HG02840 (cell line): ENCODE results near the gene URM1.
"Not testable (repeated sequence)": the region's sequence is repeated elsewhere in the genome, so short reads cannot be mapped to it uniquely, and the experiment has no call there.

ENCODE experiments used
- ATAC-seq: cut with Tn5 transposase; IDR thresholded peaks from one replicate; pipeline ENCODE4 v1.9.1; 2021; ENCODE audit warnings: mild to moderate bottlenecking, moderate library complexity, moderate number of reproducible peaks; ENCODE audit not compliant: unreplicated experiment, low FRiP score

Gene URM1

DNA sequence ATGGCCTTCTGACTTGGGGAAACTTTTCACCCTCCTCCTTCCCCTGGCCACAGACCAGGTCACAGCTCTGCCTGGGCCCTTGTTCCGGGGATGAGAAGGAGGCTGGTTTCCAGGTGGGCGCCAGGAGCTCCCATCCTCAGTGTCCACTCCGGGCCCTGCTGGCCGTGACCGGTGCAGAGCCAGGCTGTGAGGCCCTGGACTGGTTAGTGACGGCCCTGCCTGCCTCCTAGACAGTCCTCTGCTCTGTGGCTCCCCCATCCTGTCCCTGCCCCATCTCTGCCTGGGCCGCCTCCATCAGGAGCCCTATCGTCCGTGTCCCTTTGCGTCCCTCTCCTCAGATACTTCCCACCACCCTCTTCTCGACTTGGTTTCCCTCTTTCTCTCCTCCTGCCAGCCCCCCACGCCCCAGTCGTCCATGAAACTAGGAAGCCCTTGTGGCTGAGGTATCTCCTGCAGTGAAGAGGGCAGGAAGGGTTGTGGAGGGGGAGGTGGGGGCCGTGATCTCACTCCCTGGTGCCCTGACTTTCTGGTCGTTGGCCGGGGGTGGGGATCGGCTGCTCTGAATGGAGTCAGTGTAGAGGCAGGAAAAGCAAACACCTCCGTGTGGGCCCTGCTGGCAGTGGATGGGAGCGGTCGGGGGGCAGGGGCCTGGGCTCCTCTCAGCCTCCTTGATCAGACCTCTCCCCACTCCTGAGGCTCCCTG lies 34.1 kb downstream of the URM1 start:
- ATAC-seq, result no peak

DNA sequence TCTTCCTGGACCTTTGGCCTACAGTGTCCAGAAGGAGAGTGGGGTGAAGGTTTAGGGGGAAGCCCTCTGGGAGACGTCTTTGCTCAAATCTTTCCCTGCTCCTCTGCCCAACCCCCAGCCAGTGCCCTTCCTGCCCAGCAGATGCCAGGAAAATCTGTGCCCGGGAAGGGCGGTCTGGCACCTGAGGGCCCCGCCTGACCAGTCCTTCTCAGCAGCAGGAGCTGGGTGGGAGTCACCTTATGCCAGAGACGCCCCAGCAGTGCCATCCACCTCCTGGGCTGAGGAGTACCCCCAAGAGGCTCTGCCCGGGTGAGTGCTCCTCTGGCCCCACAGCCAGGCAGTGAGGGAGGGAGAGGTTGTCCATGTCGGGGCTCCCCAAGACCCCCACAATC lies 34.6 kb downstream of the URM1 start:
- no peak for ATAC-seq

DNA sequence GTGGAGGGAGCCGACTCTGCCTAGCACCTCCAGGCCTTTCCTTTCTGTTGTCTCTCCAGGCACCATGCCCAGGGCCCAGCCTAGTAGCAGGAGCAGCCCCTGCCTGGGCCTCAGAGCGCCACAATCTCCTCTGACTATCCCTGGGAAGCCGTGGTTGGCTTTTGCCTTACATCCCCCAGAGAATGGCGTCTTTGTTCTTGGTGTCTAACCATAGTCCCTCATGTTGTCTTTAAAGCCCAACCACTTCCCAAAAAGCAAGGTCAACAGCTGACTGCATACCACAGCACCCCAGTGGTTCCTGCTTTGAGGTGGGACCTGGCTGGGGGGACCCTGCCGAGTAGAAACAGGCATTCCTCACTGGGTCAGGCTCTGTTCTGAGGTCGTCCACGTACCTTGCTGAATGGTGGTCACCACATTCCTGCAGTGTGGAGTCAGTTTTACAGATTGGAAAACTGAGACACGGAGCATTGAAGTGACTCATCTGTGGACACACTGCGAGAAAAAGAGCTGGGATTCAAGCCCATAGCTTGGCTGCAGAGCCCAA lies 35.7 kb downstream of the URM1 start:
- ATAC-seq, result no peak

DNA sequence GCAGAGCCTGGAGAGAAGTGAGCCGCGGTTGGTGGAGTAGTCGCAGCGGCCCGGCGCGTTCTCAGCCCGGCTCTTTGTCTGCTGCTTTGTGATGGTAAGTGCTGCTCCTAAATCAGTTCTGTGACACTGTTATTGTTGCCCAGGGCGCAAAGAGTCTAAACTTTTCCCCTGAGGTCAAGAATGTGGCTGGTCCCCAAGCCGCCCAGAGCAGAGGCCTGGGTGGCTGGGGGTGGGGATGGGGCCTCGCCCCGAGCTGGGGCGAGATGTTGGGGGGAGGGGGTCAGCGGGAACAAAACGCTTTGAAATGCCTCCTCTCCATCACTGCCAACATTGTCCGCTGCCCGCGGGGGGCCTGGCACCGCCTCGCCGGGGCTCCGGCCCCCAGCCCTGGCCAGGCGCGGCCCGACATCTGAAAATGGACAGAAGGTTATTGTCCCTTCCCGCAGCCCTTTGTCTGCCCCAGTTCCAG lies 37.8 kb downstream of the URM1 start:
- ATAC-seq, result no peak

DNA sequence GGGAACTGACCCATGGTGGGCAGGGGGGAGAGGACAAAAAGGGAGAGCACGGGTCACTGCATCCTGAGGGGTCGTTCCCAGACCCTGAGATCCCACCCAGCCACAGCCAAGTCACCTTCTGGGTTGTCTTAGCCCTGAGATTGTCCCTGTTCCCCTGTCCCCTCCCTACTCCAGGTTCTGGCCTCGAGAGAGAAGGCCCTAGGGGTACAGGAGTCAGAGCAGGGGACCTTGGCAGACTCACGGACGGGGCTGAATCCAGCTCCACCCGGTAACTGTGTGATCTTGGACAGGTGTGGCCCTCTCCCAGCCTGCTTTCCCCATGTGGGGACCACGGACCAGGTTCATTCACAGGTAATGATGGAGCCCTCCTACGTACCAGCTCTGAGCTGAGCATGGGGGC lies 38.3 kb downstream of the URM1 start:
- ATAC-seq, result no peak

DNA sequence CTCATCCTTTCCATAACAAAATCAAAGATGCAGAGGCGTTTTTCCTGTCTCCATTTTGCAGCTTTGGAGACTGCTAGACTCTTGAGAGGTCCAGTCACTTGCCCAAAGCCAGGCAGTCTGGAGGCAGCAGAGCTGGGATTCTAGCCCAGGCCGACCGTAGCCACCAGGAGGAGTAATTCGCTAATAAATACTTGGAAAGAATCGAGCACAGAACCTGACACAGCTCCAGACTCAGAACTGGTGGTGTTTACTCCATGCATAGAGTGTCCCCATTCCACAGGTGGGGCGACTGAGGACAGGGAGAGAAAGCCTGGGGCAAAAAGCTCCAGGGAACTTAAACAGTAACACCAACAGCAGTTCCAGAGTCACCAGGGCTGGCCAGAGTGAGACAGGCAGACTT lies 38.8 kb downstream of the URM1 start:
- ATAC-seq, result no peak

DNA sequence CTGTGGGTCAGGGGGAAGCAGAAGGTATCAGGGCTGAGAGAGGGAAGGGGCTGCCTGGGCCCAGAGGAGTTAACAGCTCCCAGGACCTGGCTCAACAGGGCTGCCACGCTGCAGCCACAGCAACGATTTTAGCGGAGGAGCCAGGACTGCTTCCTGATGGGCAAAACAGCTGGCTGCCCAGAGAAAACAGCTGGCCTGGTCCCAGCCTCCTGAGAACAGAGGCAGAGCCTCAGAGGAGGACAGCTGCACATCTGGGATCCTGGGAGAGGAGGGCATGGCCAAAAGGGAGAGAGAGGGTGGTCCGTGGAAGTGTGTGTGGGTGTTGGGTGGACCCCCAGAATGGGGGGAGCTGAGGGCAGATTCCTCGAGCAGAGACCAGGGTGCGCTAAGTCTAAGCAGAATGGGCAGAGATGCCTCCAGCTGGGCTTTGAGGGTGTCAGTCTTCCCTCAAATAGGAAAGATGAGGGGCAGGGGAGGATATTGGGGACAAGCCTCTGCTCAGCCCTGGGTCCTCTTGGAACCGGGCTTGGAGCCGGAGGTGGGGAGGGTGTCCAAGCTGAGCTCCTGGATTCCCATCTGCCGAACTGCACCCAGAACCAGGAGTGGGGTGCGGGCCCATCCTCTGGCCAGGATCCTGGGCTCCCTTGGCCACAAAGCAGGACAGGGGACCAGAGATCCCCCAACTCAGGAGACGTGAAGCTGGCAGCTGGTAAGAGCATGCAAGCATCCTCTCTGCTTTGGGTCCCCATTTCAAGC lies 40.4 kb downstream of the URM1 start:
- no peak for ATAC-seq

DNA sequence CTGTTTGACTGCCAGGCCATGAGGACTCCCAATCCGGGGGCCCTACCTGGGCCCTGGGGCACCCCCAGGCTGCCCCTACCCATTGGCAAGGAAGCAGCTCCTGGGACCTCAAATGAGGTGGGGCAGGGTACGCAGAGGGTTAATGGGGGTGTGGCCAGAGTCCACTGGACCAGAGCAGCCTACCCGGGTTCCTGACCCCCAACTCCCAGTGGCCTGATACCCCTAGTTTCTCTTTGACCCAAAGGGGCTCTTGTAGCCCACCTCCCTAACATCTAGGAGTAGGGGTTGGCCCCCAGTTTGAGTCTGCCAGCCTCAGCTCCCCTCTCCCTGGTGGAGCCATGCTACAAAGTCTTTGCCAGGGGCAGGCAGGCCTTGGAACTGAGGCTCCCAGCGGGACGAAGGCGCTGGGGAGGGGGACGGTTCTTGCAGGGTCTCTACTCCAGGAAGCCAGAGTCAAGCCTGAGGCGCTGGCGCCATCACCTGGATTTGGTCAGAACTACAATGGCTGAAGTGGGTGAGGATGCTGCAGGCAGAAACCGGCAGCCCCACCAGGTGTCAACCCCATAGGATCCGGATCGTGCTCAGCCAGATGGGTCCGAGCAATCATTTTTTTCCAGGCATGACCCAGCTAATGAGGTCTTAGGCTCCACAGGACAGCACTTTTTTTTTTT lies 41.1 kb downstream of the URM1 start:
- ATAC-seq, result no peak

DNA sequence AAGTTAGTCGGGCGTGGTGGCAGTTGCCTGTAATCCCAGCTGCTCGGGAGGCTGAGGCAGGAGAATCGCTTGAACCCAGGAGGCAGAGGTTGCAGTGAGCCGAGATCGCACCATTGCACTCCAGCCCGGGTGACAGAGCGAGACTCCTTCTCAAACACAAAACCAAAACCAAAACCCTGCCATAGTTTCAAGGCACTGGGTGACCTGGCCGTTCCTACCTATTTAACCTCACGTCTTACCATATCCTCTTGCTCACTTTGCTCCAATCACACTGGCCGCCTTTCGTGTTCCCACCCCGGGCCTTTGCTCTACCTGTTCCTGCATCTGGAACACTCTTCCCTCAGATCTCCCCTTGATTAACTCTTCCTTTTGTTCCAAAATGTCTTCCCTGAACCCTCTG lies 42.6 kb downstream of the URM1 start:
- not testable (repeated sequence) for ATAC-seq

DNA sequence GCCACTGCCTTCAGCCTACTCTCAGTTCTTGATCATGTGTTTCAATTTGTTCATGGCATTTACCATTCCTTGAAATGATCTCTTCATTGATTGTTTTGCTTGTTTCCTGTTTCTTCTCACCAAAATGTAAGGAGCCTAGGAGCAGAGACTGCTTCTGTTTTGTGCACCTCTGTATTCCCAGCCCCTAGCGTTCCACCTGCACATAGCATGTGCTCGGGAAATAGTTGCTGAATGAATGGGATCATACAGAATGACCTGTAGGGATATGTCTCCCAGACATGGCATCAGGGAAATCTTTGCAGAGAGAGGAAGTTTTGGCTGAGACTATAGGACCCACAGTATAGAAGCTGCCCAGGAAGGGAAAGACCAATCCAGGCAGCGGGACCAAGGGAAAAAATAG lies 43.3 kb downstream of the URM1 start:
- no peak for ATAC-seq

DNA sequence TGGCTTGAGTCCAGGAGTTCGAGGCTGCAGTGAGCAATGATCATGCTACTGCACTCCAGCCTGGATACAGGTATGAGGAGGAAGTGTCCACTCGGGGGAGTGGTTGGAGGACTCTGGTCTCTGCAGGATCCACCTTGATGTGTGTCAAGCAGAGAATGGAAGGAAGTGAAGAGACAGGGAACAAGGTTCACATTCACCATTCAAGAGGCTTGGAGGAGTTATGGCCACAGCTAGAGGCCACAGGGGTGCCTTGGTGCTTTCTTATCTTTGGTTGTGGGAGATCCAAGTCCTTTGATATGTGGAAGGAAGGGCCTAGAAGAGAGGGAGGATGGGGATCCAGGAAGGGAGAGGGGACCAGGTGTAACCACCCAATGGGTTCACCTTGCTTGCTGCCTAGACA lies 44.1 kb downstream of the URM1 start:
- no peak for ATAC-seq

DNA sequence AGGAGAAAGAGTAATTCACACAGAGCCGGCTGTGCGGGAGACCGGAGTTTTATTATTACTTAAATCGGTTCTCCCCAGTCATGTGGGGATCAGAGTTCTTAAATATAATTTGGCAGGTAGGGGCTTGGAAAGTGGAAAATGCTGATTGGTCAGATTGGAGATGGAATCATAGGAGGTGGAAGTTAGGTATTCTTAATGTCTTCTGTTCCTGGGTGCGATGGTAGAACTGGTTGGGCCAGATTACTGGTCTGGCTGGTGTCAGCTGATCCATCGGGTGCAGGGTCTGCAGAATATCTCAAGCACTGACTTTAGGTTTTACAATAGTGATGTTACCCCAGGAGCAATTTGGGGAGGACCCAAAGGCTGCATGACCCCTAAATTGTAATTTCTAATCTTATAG lies 44.8 kb downstream of the URM1 start:
- no peak for ATAC-seq

DNA sequence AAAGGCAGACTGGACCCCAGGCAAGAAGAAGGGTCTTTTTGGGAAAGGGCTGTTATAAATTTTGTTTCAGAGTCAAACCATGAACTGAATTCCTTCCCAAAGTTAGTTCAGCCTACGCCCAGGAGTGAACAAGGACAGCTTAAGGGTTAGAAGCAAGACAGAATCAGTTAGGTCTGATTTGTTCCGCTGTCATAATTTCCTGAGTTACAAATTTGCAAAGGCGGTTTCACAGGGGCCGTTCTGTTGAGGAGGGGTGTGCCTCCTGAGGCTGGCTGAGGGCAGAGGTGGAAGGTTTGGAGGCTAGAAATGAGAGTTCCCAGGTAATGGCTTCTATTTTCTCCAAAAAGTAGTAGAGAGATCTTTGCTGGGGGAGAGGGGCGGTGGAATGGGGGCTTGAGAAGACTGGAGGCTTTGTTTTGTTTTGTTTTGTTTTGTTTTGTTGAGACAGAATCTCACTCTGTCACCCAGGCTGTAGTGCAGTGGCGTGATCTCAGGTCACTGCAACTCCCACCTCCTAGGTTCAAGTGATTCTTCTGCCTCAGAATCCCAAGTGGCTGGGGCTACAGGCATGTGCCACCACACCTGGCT lies 45.4 kb downstream of the URM1 start:
- no peak for ATAC-seq

DNA sequence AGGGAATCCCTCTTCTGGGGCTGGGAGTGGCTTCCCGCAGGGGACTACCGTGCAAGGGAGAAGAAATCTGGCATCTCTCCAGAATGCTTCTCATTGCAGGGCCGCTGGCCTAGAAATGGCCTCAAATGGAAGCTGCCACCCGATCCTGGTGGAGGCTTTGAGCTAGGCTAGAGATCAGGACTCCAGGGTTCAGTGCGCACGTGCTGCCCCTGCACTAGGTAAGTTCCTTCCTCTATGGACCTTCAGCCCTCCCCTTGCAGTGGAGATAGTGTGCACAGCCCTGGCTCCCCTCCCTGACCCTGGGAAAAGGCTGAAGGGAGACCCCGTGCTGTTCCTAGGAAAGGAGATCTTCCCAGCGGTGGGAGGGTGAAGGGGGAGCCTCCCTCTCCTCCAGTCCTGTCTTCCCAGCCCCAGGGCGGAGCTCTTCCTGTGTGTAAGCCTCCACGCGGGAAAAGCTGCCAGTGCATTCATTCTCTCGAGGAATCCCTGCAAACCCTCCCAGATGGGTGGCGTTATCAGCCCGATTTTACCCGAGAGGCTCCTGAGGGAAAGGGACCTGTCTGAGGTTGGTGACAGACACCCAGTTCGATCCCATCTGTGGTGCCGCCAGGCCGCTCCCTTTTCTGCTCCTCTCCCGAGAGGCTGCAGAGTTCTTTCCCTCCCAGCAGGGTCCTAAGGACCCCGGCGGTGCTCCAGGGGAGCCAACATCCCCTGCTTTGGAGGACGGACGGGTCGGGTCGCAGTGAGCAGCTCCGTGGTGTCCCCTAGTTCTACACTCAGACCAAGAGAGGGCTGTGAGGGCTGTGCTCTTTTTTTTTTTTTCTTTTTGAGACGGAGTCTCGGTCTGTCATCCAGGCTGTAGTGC lies 48.1 kb downstream of the URM1 start:
- no peak for ATAC-seq

DNA sequence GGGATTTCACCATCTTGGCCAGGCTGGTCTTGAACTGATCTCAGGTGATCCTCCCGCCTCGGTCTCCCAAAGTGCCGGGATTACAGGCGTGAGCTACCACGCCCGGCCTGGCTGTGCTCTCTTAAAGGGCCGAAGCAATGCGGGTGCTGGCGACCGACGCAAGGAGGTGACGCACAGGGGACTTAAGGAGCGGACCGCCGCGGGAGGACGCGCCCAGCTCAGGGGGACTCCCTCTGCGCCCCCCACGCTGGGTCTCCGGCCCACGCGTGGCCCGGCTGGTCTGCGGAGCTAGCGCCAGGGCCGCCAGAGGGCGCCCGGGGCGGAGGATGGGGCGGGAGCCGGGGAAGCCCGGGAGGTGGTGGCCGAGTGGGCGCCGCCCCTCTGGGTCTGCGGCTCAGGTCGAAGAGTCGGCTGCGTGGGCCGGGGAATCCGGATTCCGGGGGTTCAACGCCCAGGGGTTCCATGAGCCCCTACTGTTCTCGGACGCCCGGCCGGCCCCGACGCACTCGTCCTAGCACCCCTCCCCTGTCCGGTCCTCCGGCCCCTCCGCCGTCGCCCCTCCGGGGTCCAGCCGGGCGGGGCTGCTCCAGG lies 49.0 kb downstream of the URM1 start:
- ATAC-seq, result no peak

DNA sequence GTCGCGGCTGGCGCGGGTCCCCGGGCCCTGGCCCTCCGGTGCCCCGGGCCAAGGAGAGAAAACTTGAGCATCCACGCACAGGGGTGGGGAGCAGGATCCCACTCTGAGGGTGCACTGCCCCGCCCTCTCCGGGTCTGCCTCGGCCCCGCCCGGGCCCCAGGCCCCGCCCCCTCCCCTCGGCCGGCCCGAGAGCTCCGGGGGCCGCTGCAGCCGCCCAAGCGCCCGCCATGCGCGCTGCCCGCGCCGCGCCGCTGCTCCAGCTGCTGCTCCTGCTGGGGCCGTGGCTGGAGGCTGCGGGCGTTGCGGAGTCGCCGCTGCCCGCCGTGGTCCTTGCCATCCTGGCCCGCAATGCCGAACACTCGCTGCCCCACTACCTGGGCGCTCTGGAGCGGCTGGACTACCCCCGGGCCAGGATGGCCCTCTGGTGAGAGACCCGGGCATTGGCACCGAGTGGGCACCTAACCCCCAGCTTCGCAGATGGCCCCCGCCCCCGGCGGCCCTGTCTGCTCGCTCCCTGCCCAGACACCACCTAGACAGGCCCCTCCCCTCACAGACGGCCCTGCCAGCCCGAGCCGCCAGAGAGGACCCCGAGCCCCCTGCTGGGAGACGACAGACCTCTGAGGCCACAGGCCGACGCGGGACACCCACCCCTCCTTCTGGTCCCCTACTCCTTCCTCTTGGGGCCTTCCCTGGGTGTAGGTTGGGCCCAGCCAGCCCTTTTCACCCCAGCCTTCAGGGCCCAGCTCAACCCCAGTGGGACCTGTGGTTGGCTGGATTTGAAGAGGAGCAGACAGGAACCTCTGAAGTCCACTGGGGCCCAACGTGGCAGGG lies 49.7 kb downstream of the URM1 start, which contains the start of gene CERCAM:
Gene CERCAM (plus strand): TSS at position 207 of the 831 bp plus-strand sequence. CDS start 21 bp downstream, at position 228.
- ATAC-seq, result no peak

DNA sequence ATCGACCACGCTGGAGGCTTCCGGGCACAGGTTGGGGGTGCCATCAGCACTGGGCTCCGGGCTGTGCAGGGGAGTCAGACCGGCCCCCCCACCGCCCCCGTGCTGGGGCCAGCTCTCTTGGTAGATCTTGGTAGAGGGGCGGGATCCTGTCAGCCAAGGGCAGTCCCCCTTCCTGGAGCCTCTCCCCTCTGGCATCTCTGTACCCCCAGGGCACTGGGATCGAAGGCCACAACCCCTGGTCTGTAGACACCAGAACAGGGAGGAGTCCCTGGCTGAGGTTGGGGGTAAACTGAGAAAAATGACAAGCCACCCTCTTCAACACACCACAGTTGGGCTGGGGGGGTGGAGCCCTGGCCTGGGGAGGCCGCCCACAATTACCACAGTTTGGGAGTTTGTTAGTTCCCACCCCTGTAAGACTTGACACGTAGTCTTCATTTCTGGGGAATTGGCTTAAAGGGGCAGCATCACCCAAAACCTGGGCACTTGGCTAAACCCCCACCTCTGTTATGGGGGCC lies 50.4 kb downstream of the URM1 start:
- no peak for ATAC-seq

DNA sequence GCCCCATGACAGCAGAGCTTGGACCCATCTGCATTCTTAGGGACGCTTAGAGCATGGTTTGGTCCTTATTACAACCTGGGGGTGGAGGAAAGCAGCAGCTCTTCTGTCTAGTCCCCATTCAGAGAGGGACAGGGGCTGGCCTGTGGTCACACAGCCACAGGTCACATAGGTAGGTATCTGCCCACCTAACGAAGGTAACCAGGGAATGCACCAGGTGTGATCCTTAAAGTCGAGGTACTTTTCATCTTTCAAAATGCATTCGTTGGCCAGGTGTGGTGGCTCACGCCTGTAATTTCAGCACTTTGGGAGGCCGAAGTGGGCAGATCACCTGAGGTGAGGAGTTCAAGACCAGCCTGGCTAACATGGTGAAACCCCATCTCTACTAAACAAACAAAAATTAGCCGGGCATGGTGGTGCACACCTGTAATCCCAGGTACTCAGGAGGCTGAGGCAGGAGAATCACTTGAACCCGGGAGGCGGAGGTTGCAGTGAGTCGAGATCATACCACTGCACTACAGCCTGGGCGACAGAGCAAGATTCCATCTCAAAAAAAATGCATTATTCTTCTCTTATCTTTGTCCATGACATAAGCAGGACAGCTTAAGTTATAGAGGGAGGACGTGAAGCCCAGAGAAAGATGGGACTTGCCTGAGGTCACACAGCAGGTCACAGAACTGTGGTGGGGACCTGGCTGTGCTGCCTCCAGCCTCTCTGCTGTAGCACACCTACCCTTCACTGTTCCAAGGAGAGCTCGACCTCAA lies 51.0 kb downstream of the URM1 start:
- not testable (repeated sequence) for ATAC-seq
